ENCODE measurements around the gene EPB42.

GRCh38 chr15:43209059-43209824, 11.6 kb downstream of the EPB42 start:
- no peak for TF ChIP-seq POLR2A (IDR thresholded peaks at IDR 0.05; ENCODE audit: low read depth, low read length)
- no peak for TF ChIP-seq POLR2AphosphoS5 (IDR thresholded peaks at IDR 0.05; ENCODE audit: low read depth, low read length)

All from GM12892 (cell line).